Transverse colon (tissue), 4 donors: Measurements from ENCODE around the gene BORCS8.

Source experiments
- CTCF ChIP-seq, 5 experiments: fragments of 200-600 bp in 3 of 5; fragments of 450-650 bp in 2 of 5; sonication (generic) in 3 of 5; IDR thresholded peaks; 1 replicate in 2 of 5; 2 replicates in 3 of 5; pipeline ENCODE4 v1.5.1; 2016 to 2017; ENCODE audit warnings: antibody characterized with exemption in 5 of 5, inconsistent platforms in 3 of 5, mild to moderate bottlenecking in 2 of 5, moderate library complexity in 1 of 5
- POLR2A ChIP-seq: fragments of 450-650 bp; IDR thresholded peaks from one replicate; pipeline ENCODE4 v1.6.1; 2016; ENCODE audit warnings: antibody characterized with exemption, mild to moderate bottlenecking, moderate library complexity
- POLR2AphosphoS5 ChIP-seq, 3 donors: sonication (generic); formaldehyde crosslinking; IDR thresholded peaks; one replicate each; pipeline ENCODE4 v1.6.1; 2016; ENCODE audit warnings: antibody characterized with exemption in 3 of 3

- TF ChIP-seq CTCF (IDR thresholded peaks at IDR 0.05) (no peak), POLR2A (no peak), POLR2AphosphoS5 (IDR thresholded peaks at IDR 0.05) (no peak)
Observed at GRCh38 chr19:19186742-19187141, 5.2 kb downstream of the BORCS8 start.
